PFSK-1 (cell line): ENCODE measurements around the gene LYG2.

Experiments used
- FOXP2 ChIP-seq: optimal IDR thresholded peaks from 2 replicates; pipeline ENCODE3; 2011; ENCODE audit warnings: borderline replicate concordance, control low read depth, inconsistent platforms; ENCODE audit not compliant: insufficient read depth; ENCODE audit errors: extremely low read length, extremely low read depth
- POLR2AphosphoS5 ChIP-seq: IDR thresholded peaks from 2 replicates; pipeline ENCODE4 v1.6.1; 2012; ENCODE audit warnings: low read depth, mild to moderate bottlenecking, control low read depth, low read length, moderate library complexity
- SIN3A ChIP-seq: IDR thresholded peaks from 2 replicates; pipeline ENCODE4 v1.6.1; 2012; ENCODE audit warnings: mild to moderate bottlenecking, low read length, moderate library complexity, borderline replicate concordance; ENCODE audit not compliant: insufficient read depth
- TAF1 ChIP-seq: IDR thresholded peaks from 2 replicates; pipeline ENCODE4 v1.6.1; 2012; ENCODE audit warnings: low read length, control low read depth, borderline replicate concordance; ENCODE audit not compliant: insufficient read depth
- TF ChIP-seq, protein P1 (sequence below), 2 experiments: IDR thresholded peaks; 2 replicates each; pipeline versions ENCODE4 v1.6.1 to v1.8.0; 2011 to 2012; ENCODE audit warnings: low read depth in 2 of 2, low read length in 2 of 2, control low read depth in 1 of 2, inconsistent platforms in 1 of 2, mild to moderate bottlenecking in 1 of 2, moderate library complexity in 1 of 2; ENCODE audit not compliant: insufficient read depth in 1 of 2

DNA sequence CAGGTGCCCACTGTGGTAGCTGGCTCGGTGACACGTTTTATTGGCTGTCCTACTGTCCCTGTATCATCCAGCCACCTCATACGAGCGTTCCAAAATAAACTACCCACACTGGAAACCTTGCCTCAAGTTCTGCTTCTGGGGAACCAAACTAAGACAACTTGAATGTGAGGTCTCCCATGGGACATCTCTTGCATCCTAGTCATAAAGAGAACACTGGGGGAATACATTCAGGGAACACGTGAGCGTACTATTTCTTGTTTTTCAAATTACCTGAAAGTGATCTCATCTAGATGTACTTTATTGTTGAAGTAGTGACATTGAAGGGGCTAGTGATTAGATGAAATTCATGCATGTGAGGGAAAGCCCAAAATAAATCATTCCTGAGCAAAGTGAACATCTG lies 15.0 kb downstream of the LYG2 start:
- TF ChIP-seq POLR2AphosphoS5 (no peak), TAF1 (no peak), FOXP2 (no peak), SIN3A (no peak)
- TF ChIP-seq, protein P1, sequence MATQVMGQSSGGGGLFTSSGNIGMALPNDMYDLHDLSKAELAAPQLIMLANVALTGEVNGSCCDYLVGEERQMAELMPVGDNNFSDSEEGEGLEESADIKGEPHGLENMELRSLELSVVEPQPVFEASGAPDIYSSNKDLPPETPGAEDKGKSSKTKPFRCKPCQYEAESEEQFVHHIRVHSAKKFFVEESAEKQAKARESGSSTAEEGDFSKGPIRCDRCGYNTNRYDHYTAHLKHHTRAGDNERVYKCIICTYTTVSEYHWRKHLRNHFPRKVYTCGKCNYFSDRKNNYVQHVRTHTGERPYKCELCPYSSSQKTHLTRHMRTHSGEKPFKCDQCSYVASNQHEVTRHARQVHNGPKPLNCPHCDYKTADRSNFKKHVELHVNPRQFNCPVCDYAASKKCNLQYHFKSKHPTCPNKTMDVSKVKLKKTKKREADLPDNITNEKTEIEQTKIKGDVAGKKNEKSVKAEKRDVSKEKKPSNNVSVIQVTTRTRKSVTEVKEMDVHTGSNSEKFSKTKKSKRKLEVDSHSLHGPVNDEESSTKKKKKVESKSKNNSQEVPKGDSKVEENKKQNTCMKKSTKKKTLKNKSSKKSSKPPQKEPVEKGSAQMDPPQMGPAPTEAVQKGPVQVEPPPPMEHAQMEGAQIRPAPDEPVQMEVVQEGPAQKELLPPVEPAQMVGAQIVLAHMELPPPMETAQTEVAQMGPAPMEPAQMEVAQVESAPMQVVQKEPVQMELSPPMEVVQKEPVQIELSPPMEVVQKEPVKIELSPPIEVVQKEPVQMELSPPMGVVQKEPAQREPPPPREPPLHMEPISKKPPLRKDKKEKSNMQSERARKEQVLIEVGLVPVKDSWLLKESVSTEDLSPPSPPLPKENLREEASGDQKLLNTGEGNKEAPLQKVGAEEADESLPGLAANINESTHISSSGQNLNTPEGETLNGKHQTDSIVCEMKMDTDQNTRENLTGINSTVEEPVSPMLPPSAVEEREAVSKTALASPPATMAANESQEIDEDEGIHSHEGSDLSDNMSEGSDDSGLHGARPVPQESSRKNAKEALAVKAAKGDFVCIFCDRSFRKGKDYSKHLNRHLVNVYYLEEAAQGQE (IDR thresholded peaks at IDR 0.05; ENCODE audit: insufficient read depth in 1 of 2, low read depth in 2 of 2, low read length in 2 of 2), result no peak
